IPS-18c (cell line): ENCODE results near the gene PPM1L.

Experiments used
- H3K4me3 ChIP-seq: 2 replicates; pipeline ENCODE4 v1.7.0; 2013; ENCODE audit warnings: low read depth, mild to moderate bottlenecking, low read length, moderate library complexity; ENCODE audit not compliant: insufficient read depth
- H3K9me3 ChIP-seq: one replicate; pipeline ENCODE4 v1.6.1; 2013; ENCODE audit warnings: mild to moderate bottlenecking, low read length, moderate library complexity; ENCODE audit not compliant: control insufficient read depth, insufficient read depth

Gene PPM1L

GRCh38 chr3:160792540-160792939, 36.5 kb downstream of the PPM1L start:
- Histone ChIP-seq H3K4me3 (no peak overlapping the region), H3K9me3 (no peaks in the 10 kb centered on the region)

DNA sequence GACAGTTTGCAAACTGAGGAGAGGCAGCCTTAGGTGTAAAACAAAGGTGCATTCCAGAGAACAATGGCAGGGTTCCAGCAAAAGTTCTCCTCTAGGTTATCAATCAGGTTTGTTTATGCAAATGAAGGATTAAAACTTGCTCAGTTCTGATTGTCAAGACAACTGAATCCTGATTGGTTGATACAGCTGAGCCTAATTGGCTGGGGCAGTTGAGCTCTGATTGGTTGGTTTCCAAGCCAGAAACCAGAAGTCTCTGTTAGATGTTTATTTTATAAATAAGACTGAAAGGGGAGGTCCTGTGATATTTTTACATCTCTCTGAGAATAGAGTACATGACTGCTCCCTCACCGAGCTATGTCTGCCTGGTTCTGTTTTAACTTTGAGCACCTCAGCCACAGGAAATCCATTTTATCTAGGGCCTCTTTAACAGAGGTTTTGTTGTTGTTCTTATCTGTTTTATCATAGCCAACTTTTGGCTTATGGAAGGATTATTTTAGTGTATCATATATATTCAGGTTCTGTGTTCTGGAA, 37.8 kb downstream of the PPM1L start:
- H3K9me3 ChIP-seq = no peaks in the 10 kb centered on the region

GRCh38 chr3:160796089-160796812, 40.2 kb downstream of the PPM1L start:
- no peak overlapping the region for H3K4me3 ChIP-seq
- H3K9me3 ChIP-seq = no peaks in the 10 kb centered on the region

More for the DNA sequence above, 37.8 kb downstream of the PPM1L start:
- no peak overlapping the region for H3K4me3 ChIP-seq

GRCh38 chr3:160796813-160797164, 40.8 kb downstream of the PPM1L start:
- Histone ChIP-seq H3K9me3 (no peaks in the 10 kb centered on the region), H3K4me3 (no peak overlapping the region)

- no peak overlapping the region for H3K4me3 ChIP-seq
- no peaks in the 10 kb centered on the region for H3K9me3 ChIP-seq
Observed at GRCh38 chr3:160797356-160797755, 41.3 kb downstream of the PPM1L start.

GRCh38 chr3:160801386-160802118, 45.5 kb downstream of the PPM1L start:
- Histone ChIP-seq H3K4me3 (no peak overlapping the region), H3K9me3 (no peaks in the 10 kb centered on the region)

- no peaks in the 10 kb centered on the region for H3K9me3 ChIP-seq
- no peak overlapping the region for H3K4me3 ChIP-seq
Observed at GRCh38 chr3:160804762-160805161, 48.7 kb downstream of the PPM1L start.

DNA sequence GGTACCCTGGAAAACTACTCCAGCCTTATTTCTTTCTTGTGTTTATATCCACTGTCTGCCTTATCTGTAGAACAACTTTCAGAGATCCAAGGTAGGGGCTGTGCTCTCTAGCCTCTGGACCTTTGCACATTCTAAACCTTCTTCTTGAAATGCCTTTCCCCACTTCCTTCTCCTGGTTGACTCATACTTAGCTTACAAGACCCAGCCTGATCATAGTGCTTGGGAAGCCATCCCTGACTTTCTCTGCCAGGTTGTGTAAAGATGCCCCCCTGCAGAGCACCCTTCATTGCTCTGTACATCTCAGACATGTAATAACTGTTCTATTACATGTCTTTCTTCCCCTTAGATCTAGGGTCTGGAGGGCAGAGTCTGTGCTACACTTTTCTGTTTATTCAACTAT, 50.1 kb downstream of the PPM1L start:
- H3K9me3 ChIP-seq = no peaks in the 10 kb centered on the region
- H3K4me3 ChIP-seq = no peak overlapping the region

DNA sequence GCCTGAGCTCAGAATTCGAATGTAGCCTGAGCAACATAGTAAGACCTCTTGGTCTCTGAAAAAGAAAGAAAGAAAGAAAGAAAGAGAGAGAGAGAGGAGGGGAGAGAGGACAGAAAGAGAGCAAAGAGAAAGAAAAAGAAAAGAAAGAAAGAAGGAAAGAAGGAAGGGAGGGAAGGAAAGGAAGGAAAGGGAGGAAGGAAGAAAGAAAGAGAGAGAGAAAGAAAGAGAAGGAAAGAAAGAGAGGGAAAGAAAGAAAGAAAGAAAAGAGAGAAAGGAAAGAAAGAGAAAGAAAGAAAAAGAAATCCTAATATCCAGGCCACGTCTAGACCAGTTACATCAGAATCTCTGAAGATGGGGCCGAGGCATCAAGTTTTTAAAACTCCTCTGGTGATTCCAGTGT, 50.7 kb downstream of the PPM1L start:
- Histone ChIP-seq H3K9me3 (no peaks in the 10 kb centered on the region), H3K4me3 (no peak overlapping the region)

- H3K9me3 ChIP-seq = no peaks in the 10 kb centered on the region
- H3K4me3 ChIP-seq = no peak overlapping the region
Observed at GRCh38 chr3:160808838-160809237, 52.8 kb downstream of the PPM1L start.

GRCh38 chr3:160809453-160809852, 53.4 kb downstream of the PPM1L start:
- no peaks in the 10 kb centered on the region for H3K9me3 ChIP-seq
- no peak overlapping the region for H3K4me3 ChIP-seq

GRCh38 chr3:160810362-160811236, 54.6 kb downstream of the PPM1L start:
- Histone ChIP-seq H3K4me3 (no peak overlapping the region), H3K9me3 (no peaks in the 10 kb centered on the region)

- no peaks in the 10 kb centered on the region for H3K9me3 ChIP-seq
- no peak overlapping the region for H3K4me3 ChIP-seq
Observed at GRCh38 chr3:160811237-160811548, 55.2 kb downstream of the PPM1L start.

DNA sequence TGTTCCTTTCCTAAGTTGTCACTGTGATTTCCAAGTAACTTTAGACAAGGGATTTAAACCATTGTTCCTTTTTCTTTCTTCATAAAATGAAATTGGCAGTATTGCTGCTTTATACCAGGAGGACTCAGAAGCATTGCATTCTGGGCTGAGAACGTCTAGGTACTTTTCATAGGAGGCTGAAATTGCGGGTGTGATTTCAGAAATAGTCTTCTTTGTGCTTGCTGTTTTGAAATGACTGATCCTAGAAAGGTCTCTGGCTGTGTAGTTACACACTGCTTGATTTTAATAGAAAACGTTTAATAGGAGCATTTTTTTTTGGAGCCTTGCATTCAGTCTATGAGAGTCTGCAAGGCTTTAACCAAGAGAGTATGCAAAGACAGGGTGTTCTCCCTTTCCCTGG, 56.3 kb downstream of the PPM1L start:
- no peak overlapping the region for H3K4me3 ChIP-seq
- no peaks in the 10 kb centered on the region for H3K9me3 ChIP-seq

GRCh38 chr3:160815280-160815679, 59.2 kb downstream of the PPM1L start:
- H3K4me3 ChIP-seq = no peak overlapping the region
- no peaks in the 10 kb centered on the region for H3K9me3 ChIP-seq

DNA sequence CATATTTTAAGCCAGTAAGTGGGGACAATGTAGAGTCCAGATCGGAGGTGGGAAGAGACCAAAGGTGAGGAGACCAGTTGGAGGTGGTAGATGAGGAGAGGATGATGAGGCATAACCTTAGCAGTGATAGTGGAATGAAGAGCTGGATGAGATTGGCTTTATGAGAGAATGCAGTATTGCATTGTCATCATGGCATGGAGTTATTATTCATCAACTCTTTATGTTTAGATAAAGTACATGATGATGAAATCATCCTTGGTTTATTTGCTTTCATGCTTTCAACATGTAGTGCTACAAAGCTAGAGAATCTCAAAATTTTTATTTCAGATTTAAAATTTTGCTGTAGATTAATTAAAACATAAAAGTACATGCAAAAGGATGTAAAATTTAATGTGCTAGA, 64.0 kb downstream of the PPM1L start:
- Histone ChIP-seq H3K9me3 (no peaks in the 10 kb centered on the region), H3K4me3 (no peak overlapping the region)

DNA sequence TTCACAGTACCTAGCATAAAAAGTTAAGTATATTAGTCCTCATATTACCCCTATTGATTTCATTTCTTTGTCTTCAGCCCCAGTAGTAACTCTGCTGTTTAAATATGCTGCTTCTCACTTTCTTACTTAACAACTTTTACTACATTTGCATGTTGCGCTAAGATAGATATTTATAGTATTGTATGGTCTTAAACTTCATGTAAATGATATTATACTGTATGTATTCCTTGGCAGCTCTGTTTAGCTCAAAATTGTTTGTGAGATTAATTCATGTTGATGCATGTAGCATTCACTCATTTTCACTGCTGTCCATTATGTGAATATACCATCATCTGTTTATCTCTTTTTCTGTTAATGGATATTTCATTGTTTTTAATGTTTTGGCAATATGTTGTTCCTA, 64.4 kb downstream of the PPM1L start:
- Histone ChIP-seq H3K9me3 (no peaks in the 10 kb centered on the region), H3K4me3 (no peak overlapping the region)

DNA sequence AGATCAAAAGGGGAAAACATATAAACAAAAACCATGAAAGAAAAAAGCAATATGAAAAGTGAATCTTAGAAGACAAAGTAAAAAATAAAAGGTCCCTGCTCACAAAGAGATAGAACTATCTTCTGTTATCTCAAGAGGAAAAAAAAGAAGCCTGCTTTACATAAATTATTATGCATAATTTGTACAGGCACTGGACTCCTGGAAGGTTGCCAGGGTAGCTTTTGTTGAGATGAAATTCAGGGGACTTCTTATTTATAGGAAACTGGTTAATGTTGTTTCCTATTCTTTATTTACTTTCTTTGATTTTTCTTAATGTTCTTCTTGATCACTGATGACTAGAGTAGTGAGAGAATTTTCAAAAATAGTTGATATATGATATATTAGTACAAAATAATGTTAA, 66.9 kb downstream of the PPM1L start:
- H3K9me3 ChIP-seq = no peaks in the 10 kb centered on the region
- no peak overlapping the region for H3K4me3 ChIP-seq
